SJSA1 (cell line): ENCODE results near the gene TMPRSS13. TPM values are rescaled to one million over a fixed set of nuclear protein-coding genes. Genes with fewer than 3 reads are reported as not detected.

Experiments
- DNase-seq, 2 experiments: peaks; one replicate each; pipeline ENCODE4 v3.0.0-alpha.2; 2015 to 2020; ENCODE audit warnings: low spot score in 2 of 2, low read depth in 1 of 2
- H3K27ac ChIP-seq: fragments of 250-450 bp; sonication (Bioruptor Pico); 2 replicates; pipeline ENCODE4 v1.5.1; 2020; ENCODE audit warnings: mild to moderate bottlenecking, moderate library complexity
- H3K27me3 ChIP-seq: fragments of 250-450 bp; sonication (Bioruptor Pico); replicated peaks from 2 replicates; pipeline ENCODE4 v1.5.1; 2020; ENCODE audit warnings: mild to moderate bottlenecking, moderate library complexity
- H3K36me3 ChIP-seq: fragments of 250-450 bp; sonication (Bioruptor Pico); 2 replicates; pipeline ENCODE4 v1.5.1; 2020; ENCODE audit warnings: mild to moderate bottlenecking
- H3K4me1 ChIP-seq: fragments of 250-450 bp; sonication (Bioruptor Pico); replicated peaks from 2 replicates; pipeline ENCODE4 v1.6.1; 2021; ENCODE audit warnings: mild to moderate bottlenecking
- H3K4me3 ChIP-seq: fragments of 250-450 bp; sonication (Bioruptor Pico); 2 replicates; pipeline ENCODE4 v1.5.1; 2020; ENCODE audit warnings: mild to moderate bottlenecking
- H3K9me3 ChIP-seq: fragments of 250-450 bp; sonication (Bioruptor Pico); replicated peaks from 2 replicates; pipeline ENCODE4 v1.5.1; 2020; ENCODE audit warnings: mild to moderate bottlenecking
- total RNA-seq: library from RNA; depleted of rRNA; stranded (reverse); fragments of >200 nt; shearing (Covaris generic); gene quantifications from 2 replicates; pipeline ENCODE4 v1.2.3, GENCODE V29; 2014

The TMPRSS13 gene
- total RNA-seq, 1 experiment from 2014 or later = not detected

DNA sequence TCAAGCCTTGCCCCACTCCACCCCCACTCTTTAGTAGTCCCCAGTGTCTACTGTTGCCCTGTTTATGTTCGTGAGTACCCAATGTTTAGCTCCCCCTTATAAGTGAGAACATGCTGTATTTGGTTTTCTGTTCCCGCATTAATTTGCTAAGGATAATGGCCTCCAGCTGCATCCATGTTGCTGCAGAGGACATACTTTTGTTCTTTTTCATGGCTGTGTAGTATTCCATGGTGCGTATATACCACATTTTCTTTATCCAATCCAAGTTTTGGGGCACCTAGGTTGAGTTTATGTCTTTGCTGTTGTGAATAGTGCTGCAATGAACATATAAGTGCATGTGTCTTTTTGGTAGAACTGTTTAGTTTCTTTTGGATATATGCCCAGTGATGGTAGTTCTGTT is 36.6 kb downstream of the TMPRSS13 start:
- DNase-seq = no peak
- no peak overlapping the region for H3K4me3 ChIP-seq
- no peaks in the 10 kb centered on the region for H3K9me3 ChIP-seq
- H3K36me3 ChIP-seq = no peaks in the 10 kb centered on the region
- no peaks in the 10 kb centered on the region for H3K4me1 ChIP-seq
- H3K27me3 ChIP-seq = no peaks in the 10 kb centered on the region
- H3K27ac ChIP-seq = no peak overlapping the region

DNA sequence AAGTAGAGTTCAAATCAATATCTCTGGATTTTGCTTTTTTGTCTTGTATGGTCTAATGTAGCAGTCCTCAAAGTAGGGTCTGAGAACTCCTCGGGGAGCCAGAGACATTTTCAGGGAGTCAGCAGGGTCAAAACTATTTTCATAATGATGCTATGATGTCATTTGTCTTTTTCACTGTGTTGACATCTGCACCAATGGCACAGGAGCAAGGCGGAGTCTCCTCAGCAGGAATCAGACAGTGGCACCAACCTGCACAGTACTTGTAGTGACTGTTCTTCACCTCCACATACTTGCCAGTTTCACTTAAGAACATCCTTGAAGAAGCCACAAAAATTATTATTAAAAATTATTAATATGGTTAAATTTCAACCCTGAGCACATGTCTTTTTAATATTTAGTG is 37.8 kb downstream of the TMPRSS13 start:
- Histone ChIP-seq H3K9me3 (no peaks in the 10 kb centered on the region), H3K4me3 (no peak overlapping the region), H3K36me3 (no peaks in the 10 kb centered on the region), H3K4me1 (no peaks in the 10 kb centered on the region), H3K27me3 (no peaks in the 10 kb centered on the region), H3K27ac (no peak overlapping the region)
- no peak for DNase-seq

- no peak overlapping the region for H3K4me3 ChIP-seq
- H3K36me3 ChIP-seq = no peaks in the 10 kb centered on the region
- no peaks in the 10 kb centered on the region for H3K4me1 ChIP-seq
- H3K27me3 ChIP-seq = no peaks in the 10 kb centered on the region
- no peak overlapping the region for H3K27ac ChIP-seq
- DNase-seq = no peak
- no peaks in the 10 kb centered on the region for H3K9me3 ChIP-seq
Observed at GRCh38 chr11:117888139-117888566, 41.0 kb downstream of the TMPRSS13 start.

- DNase-seq = no peak
- Histone ChIP-seq H3K36me3 (no peaks in the 10 kb centered on the region), H3K9me3 (no peaks in the 10 kb centered on the region), H3K4me1 (no peaks in the 10 kb centered on the region), H3K27ac (no peak overlapping the region), H3K27me3 (no peaks in the 10 kb centered on the region), H3K4me3 (no peak overlapping the region)
Observed at GRCh38 chr11:117887431-117888138, 41.6 kb downstream of the TMPRSS13 start.

DNA sequence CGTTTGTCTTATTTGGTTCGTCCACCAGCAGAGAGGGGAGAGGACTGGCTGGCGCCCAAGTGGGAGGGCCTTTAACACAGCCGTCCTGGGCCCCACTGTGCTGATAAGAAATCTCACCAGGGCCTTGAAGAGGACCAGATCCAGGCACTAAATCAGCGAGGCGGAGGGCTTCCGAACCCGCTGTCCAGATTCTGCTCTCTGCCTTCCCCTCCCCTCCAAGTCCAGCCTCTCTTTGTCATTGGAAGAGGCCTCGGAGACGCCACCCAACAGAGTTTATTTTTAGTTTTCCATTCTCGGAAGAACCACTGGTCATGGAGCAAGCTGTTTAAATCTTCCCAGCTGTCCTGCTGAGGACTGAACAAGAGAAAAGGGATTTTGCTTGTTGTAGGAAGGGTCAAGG is 43.4 kb downstream of the TMPRSS13 start:
- Histone ChIP-seq H3K4me3 (no peak overlapping the region), H3K27ac (no peak overlapping the region), H3K9me3 (no peaks in the 10 kb centered on the region), H3K36me3 (no peaks in the 10 kb centered on the region), H3K27me3 (no peaks in the 10 kb centered on the region), H3K4me1 (no peaks in the 10 kb centered on the region)
- DNase-seq = no peak

GRCh38 chr11:117884994-117885393 is 44.2 kb downstream of the TMPRSS13 start:
- Histone ChIP-seq H3K4me1 (no peaks in the 10 kb centered on the region), H3K27me3 (no peaks in the 10 kb centered on the region), H3K36me3 (no peaks in the 10 kb centered on the region), H3K27ac (no peak overlapping the region), H3K4me3 (no peak overlapping the region), H3K9me3 (no peaks in the 10 kb centered on the region)
- DNase-seq = no peak

DNA sequence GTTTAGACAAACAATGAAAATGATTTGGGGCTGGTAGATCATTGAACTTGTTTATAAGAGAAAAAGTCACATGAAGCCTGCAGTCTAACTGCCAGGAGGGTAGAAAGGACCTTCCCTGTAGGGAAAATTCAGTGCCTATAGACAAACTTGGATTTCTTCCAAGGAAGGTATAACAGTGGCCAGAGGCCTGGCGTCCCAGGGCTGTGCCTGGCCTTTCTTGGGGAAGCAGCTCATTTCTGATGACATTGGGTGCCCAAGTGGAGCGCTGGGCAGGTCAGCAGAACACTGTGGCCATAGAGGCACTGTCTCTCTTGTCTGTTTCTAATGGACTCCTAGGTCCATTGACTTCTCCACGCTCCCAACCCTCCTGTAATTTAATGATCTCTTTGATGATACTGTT is 46.1 kb downstream of the TMPRSS13 start:
- H3K4me1 ChIP-seq = no peaks in the 10 kb centered on the region
- no peak overlapping the region for H3K4me3 ChIP-seq
- no peaks in the 10 kb centered on the region for H3K9me3 ChIP-seq
- no peak for DNase-seq
- no peaks in the 10 kb centered on the region for H3K36me3 ChIP-seq
- H3K27ac ChIP-seq = no peak overlapping the region
- no peaks in the 10 kb centered on the region for H3K27me3 ChIP-seq

- Histone ChIP-seq H3K27me3 (no peaks in the 10 kb centered on the region), H3K4me1 (no peaks in the 10 kb centered on the region), H3K9me3 (no peaks in the 10 kb centered on the region), H3K4me3 (no peak overlapping the region), H3K27ac (no peak overlapping the region), H3K36me3 (no peaks in the 10 kb centered on the region)
- DNase-seq = no peak
Observed at GRCh38 chr11:117882311-117882905, 46.8 kb downstream of the TMPRSS13 start.

- Histone ChIP-seq H3K36me3 (no peaks in the 10 kb centered on the region), H3K4me1 (no peaks in the 10 kb centered on the region), H3K9me3 (no peaks in the 10 kb centered on the region), H3K27me3 (no peaks in the 10 kb centered on the region), H3K27ac (no peak overlapping the region), H3K4me3 (no peak overlapping the region)
- DNase-seq = no peak
Observed at GRCh38 chr11:117881217-117881616, 48.0 kb downstream of the TMPRSS13 start.

DNA sequence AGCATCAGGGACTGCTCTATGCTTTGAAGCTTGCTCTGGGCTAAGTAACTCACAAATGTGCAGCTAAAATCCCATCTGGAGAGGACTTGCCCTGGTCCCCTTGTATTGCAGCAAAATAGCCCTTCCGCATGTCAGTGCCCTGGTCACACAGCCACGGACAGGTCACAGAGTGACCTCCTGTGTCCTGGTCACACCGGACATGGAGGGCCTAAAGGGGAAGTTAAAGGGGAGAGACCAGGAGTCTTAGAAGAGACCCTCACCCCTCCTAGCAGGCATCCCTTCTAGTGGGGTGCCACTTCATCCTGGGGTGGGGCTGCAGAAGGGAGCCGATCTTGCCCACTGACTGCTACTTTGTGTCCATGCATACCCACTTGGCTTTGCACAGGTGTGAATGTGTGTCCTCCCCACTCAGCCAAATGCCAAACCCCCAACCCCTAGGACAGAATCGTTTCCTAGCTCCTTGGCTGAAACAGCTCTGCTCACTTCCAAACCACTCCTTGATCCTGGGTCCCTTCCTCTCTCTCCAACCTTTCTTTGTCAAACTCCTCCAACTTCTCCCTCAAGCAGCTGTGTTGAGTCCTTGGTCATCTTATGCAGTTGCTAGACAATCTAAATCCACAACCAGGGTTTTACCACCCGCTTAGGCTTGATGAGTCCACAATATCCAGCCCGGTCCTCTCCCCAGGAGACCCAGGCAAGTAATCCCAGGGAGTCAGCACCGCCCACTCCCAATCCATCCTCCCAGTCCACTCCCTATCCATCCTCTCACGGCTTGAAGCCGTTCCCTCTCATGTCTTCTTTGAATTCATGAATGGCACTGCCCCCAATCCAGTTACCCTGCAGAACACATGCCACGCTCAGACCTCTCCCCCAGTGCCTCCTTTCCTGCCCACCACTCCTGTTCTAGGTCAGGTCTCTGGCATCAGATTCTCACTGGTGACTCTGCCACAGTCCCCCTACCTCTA is 49.4 kb downstream of the TMPRSS13 start:
- H3K9me3 ChIP-seq = no peaks in the 10 kb centered on the region
- H3K4me3 ChIP-seq = no peak overlapping the region
- peaks cover 10% of the 10 kb centered on the region; the same call in 1 of the 2 replicates for H3K27me3 ChIP-seq
- no peaks in the 10 kb centered on the region for H3K36me3 ChIP-seq
- no peak for DNase-seq
- H3K27ac ChIP-seq = no peak overlapping the region
- no peaks in the 10 kb centered on the region for H3K4me1 ChIP-seq

DNA sequence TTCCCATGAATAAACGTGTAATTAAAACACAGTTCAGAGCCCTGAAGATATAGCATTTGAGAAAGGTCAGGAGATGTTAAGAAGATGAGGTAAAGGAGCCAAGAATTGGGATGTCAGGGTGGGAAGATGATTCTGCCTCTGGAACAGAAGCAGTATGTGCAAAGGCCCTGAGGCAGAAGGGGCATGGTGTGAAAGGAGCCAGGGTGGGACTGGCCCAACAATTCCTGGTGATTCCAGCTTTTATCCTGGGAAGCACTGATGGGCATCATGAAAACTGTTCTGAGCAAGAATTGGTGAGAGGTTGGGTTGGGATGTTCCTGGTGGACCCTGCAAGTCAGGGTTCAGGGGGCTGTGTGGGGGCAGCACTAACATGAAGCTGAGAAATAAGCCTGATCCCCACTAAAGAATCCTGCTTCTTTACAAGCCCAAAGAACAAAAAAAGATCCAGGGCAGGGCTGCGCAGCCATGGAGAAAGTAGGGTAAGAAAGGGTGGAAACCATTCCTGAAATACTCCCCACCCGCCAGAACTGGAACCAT is 50.2 kb downstream of the TMPRSS13 start:
- H3K27me3 ChIP-seq = peaks cover 10% of the 10 kb centered on the region; the same call in 1 of the 2 replicates
- H3K9me3 ChIP-seq = no peaks in the 10 kb centered on the region
- no peaks in the 10 kb centered on the region for H3K4me1 ChIP-seq
- DNase-seq = no peak
- H3K4me3 ChIP-seq = no peak overlapping the region
- H3K27ac ChIP-seq = no peak overlapping the region
- no peaks in the 10 kb centered on the region for H3K36me3 ChIP-seq

DNA sequence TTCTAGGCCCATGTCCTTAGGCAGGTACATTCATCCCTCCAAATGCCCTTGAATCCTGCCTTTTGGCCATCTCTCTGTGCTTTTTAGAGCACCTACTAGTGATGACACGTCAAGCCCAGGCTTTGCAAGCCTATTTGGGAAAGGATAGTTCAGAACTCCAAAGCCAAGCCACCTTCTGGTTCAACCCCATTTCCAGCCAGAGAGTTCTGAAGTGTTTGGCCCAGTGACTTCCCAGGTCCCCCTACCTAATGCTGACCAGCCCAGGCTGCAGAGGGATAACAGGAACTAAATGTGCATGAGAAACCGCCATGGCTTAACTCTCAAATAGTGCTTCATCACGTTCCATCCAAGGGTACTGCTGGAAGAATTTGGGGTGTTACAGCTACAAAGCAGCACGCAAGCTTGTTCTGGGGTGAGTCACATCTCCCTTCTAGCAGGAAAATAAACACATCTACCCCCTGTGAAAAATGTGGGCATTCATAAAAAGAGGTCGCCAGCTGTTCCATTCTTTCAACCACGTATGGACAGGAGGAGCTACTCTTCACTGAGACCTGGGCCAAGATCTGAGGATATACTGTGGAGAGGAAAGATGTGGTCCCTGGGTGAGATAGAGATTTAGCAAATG is 50.8 kb downstream of the TMPRSS13 start:
- Histone ChIP-seq H3K9me3 (no peaks in the 10 kb centered on the region), H3K4me1 (no peaks in the 10 kb centered on the region), H3K4me3 (no peak overlapping the region), H3K27me3 (peaks cover 10% of the 10 kb centered on the region; the same call in 1 of the 2 replicates), H3K36me3 (no peaks in the 10 kb centered on the region), H3K27ac (no peak overlapping the region)
- DNase-seq = no peak

GRCh38 chr11:117877120-117877784 is 52.0 kb downstream of the TMPRSS13 start:
- Histone ChIP-seq H3K36me3 (no peaks in the 10 kb centered on the region), H3K9me3 (no peaks in the 10 kb centered on the region), H3K4me1 (no peaks in the 10 kb centered on the region), H3K27ac (no peak overlapping the region), H3K27me3 (peaks cover 10% of the 10 kb centered on the region; the same call in 1 of the 2 replicates), H3K4me3 (no peak overlapping the region)
- DNase-seq = no peak
